Left forelimb (tissue), 1 donor: ENCODE results near the gene NYAP1.

Experiments used
- DNase-seq: peaks from one replicate; pipeline ENCODE4 v3.0.0-alpha.2; 2018; ENCODE audit warnings: low spot score

The NYAP1 gene

DNA sequence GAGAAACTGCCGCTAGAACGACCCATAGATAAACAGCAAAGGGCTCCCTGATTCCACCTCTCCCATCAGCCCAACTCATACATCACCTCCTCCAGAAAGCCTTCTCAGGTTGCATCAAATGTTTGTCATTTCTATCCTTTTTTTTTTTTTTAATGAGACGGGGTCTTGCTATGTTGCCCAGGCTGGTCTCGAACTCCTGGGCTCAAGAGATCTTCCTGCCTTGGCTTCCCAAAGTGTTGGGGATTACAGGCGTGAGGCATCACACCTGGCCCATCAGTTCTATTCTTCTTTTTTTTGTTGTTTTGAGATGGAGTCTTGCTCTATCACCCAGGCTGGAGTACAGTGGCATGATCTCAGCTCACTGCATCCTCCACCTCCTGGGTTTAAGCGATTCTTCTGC, 26.7 kb upstream of the NYAP1 start:
- DNase-seq, result no peak

GRCh38 chr7:100464210-100464660, 19.5 kb upstream of the NYAP1 start, which contains the start of gene SPACDR:
Gene SPACDR, minus strand, starts transcription at chr7:100464260. Its CDS starts 235 bp downstream, at chr7:100464025.
- no peak for DNase-seq

DNA sequence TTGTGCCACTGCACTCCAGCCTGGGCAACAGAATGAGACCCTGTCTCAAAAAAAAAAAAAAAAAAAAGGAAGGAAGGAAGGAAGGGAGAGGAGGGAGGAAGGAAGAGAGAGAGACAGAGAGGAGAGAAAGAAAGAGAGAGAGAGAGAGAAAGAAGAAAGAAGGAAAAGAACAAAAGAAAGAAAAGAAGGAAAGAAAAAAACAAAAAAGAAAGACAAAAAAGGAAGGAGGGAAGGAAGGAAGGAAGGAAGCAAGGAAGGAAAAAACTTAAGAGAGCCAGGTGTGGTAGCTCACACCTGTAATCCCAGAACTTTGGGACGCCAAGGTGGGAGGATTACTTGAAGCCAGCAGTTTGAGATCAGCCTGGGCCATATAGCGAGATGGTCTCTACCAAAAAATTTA, 18.9 kb upstream of the NYAP1 start:
- no peak for DNase-seq

DNA sequence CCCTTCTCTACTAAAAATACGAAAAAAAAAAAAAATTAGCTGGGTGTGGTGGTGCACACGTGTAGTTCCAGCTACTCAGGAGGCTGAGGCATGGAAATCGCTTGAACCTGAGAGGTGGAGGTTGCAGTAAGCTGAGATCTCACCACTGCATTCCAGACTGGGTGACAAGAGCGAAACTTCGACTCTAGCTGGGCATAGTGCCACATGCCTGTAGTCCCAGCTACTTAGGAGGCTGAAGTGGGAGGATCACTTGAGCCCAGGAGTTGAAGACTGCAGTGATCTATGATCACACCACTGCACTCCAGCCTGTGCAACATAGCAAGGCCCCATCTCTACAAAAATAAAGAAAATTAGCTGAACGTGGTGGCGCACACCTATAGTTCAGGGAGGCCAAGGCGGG, 18.4 kb upstream of the NYAP1 start:
- no peak for DNase-seq

GRCh38 chr7:100465702-100466311, 17.9 kb upstream of the NYAP1 start:
- peak; percentile 82 for DNase-seq

- no peak for DNase-seq
Measured at GRCh38 chr7:100466653-100467605, 16.8 kb upstream of the NYAP1 start.

DNA sequence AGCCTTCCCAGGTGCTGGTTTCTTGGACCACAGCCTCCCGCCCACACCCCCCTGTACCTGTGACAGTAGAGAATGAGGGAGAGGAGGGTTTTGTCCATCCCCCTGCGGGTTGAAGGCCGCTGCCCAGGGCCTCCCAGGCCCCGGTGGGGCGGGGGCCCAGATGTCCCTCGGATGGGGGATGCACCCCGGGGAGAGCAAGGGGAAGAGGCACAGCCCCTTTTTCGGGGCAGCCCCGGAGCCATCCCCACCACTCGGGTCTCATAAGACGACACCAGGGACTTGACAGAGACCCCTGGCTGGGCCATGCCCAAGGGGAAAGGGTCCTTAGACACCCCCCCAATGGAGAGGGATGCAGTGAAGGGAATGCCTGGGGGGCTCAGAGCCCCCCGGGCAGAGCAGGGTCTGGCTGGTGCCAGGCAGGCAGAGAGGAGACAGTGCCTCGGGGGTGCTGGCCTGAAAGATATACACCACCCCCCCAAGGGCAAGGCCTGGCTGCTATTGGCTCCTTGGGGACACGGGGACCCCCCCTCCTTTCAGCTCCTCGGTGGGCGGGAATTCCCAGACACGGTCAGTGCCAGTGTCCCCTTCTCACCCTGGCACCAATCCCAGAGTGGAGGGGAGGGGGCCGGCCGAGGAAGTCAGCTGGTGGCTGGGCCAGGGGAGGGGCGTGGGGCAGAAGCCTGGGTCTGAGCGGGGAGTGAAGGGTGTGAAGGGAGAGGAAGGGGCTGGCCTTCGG, 15.9 kb upstream of the NYAP1 start:
- DNase-seq, result no peak

DNA sequence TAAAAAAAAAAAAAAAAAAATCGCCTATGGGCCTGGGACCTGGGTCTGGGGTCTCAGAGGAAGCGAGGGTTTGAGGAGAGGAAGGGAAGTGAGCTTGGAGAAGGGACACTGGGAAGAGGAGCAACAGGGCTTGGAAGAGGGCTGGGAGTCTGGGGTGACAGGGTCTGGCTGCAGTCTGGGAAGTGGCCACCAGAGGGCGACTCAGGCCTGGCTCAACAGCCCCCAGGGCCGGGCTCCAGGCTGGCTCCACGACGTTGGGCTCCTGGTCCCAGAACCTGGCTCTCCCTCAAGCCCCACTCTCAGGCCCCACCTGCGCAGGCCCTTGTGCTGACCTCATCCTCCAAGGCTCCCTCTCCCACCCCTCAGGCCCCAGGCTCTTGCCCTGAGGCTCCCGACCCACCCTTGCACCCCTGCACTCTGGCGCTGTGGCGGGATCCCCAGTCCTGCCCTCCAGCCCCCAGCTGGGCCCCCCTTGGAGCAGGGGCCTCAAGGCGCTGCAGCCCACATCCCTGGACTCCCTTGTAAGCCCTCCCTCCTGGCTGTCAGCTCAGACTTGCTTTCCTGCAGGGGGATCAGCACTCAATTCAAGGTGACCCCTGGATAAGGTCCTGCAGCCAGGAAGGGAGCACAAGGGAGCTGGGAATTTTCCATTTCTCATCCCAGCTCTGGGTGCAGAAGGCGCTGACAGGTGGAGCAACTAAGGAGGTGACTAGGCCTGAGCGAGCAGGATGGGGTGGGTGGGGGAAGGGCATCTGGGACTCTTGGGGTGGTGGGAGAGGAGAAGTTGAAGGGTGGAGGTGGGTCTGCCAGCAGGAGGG, 14.3 kb upstream of the NYAP1 start:
- peak; percentile 91 for DNase-seq

DNA sequence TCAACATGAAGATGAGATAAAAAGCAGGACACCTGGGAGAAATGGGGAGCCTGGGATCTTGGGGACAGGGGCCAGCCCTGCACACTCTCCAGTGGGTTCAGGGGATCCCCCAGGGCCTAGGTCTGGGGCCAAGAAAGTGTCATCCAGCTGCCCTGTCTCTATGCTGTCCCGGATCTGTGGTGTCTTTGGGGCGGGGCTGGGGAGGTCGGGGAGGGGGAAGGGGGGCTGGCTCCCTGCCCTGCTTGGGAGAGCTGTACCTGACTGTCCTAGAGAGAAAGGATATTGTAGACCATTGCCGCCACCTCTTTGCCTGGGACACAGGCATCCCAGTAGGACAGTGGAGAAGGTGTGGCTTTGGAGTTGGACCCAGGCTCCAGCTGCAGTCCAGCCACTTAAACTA, 12.7 kb upstream of the NYAP1 start:
- DNase-seq, result no peak

DNA sequence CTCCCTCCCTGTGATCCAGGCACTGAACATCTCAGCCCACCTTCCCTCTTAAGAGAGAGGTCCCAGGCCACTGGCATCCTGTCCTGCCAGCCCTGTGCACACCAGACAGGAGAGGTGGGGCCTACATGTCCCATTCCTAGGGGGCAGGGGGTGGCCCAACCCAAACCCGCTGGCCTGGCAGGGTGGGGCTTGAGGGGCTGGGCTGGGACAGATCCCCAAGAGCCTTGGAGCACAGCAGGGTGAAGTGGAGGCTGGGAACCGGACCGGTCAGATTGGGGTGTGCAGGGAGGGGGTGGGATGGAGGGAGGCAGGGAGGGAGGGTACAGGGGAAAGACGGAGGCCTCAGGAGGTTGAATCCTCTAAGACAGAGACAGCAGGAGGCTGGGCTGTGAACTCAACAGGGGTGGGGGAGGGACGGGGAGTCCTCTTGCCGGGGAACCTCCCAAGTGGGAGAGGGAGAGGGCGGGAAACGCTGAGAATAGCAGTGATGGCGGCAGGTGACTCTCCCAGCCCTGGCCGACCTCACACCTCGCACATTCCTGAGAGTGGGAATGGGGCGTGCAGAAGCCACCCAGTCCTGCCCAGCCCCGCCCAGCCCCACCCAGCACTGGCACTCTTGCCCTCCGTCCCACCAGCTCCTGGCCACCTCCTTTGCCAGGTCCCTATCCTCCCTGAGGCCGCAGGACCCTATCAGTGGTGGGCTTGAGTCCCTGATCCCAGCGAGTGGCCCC, 11.4 kb upstream of the NYAP1 start:
- DNase-seq, result no peak

- no peak for DNase-seq
Measured at GRCh38 chr7:100472854-100473499, 10.8 kb upstream of the NYAP1 start.

DNA sequence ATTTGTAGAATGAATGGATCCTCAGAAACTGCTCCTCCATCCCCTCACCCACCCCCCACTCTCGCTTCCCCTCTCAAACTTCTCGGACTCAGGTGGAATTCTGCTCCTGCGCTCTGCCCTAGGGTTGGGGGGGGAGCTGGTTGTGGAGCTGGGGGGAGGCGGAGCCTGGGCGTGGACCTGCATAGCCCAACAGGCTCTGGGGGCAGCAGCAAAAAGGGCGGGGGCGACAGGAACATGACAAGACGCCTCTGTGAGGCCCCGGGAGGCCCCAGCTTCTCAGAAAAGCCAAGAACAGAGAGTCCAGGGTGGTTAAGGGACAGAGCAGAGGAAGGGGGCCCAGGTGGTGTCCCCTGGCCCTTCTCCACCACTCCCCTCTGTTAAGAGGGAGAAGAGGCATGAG, 8.2 kb upstream of the NYAP1 start:
- no peak for DNase-seq

- DNase-seq, result no peak
Measured at GRCh38 chr7:100476101-100476780, 7.5 kb upstream of the NYAP1 start.

- no peak for DNase-seq
Measured at GRCh38 chr7:100476903-100477870, 6.5 kb upstream of the NYAP1 start.

GRCh38 chr7:100477871-100478267, 5.9 kb upstream of the NYAP1 start:
- no peak for DNase-seq

GRCh38 chr7:100478958-100479660, 4.6 kb upstream of the NYAP1 start, which contains the start of gene TSC22D4:
Gene TSC22D4, minus strand, starts transcription at chr7:100479214. Its CDS starts 1,176 bp downstream, at chr7:100478038.
- peak; percentile 99 for DNase-seq

- DNase-seq, result no peak
Measured at GRCh38 chr7:100481466-100481865, 2.3 kb upstream of the NYAP1 start.

- no peak for DNase-seq
Measured at GRCh38 chr7:100482728-100483089, 1.0 kb upstream of the NYAP1 start.
